HG03060 (cell line): ENCODE measurements around the gene ABHD8.

Source experiments
- ATAC-seq: cut with Tn5 transposase; IDR thresholded peaks from one replicate; pipeline ENCODE4 v1.9.1; 2021; ENCODE audit warnings: low read depth, moderate number of reproducible peaks; ENCODE audit not compliant: unreplicated experiment

Gene ABHD8

GRCh38 chr19:17334414-17335409, 31.5 kb upstream of the ABHD8 start, which contains the start of gene ANO8:
Gene ANO8, minus strand, starts transcription at chr19:17334855. Its CDS starts 185 bp downstream, at chr19:17334670.
- no peak for ATAC-seq

DNA sequence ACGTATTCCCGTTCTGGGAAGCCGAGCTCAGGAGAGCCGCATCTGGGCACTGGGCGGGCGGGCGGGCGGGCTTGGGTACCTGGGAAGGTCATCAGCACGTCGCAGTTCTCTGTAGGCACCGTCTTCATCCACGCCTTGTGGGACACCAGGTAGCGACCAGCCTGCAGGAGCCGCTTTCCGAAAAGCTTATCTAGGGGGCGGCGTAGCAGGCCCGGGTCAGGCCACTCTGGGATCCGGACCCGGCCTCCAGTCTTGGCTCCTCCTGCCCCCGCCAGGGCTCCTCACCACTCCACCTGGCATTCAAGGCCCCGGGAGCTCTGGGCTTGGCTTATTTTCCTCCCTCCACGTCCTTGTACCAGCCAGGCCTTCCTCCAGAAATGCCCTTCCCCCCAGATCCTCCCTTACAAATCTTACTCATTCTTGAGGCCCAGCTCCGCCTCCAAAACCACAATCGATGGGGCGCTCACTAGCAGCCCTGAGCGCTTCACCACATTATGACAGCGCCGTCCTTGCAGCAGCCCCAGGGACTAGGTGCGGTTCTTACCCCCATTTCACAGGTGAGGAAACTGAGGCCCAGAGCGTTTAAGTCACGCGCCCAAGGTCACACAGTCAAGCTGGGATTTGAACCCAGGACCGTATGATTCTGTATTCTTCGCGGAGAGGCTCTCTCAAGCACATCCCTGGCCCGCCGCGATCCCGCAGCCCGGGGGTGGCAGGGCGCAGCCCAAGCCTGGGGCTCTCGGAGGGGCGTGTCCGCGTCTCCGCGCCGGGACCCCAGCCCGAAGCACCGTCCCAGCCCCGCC, 30.6 kb upstream of the ABHD8 start:
- no peak for ATAC-seq

GRCh38 chr19:17332677-17333581, 29.7 kb upstream of the ABHD8 start:
- ATAC-seq = no peak

DNA sequence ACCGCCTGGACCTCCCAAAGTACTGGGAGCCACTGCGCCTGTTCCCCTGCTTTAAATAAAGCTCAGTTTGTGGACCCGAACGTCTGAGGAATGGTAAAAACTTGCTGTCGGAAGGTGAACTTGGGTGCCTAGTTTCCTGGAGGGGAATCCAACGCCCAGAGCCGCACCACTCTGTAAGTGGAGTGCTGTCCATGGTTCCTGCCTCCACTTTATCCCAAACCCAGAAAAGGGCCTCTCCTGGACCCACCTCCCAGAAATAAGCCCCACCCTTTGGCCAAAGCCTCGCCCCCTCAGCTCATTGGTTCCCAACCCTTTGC, 29.1 kb upstream of the ABHD8 start:
- ATAC-seq = no peak

GRCh38 chr19:17331045-17331558, 27.9 kb upstream of the ABHD8 start:
- no peak for ATAC-seq

DNA sequence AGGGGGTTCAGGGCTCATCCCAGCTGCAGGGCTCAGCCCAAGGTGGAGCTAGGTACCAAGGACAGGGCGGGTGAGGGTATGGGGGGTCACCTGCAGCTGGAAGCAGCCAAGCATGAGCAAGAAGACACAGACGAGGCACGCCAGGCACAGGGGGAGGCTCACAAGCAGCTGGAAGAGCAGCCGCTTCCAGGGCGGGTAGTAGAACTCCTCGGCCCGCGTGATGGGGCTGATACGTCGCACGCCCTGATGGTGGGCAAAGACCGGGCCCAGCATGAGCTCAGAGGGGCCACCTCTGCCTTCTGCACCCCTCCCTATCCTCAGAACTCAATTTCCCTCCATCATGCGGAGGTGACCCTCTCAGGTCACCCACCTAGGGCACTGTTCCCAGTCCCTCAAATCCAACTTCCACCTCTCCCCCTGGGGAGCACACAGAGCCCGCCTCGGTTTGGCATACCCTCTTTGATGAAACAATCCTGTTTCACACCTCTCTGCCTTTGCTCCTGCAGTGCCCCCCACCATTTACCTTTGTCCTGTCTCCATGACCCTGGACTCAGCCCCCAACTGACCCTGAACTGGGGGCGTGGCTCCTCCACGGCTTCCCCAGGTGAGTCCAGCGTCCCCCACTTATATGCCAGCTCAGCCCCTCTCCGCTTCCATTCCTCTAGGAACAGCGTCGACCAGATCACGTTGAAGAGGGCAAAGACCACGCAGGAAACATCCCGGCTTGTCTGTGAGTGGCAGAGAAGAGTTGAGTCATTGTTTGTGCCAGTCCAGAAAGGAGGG, 27.2 kb upstream of the ABHD8 start:
- no peak for ATAC-seq

- no peak for ATAC-seq
These were observed 26.4 kb upstream of the ABHD8 start for GRCh38 chr19:17329366-17330261.

DNA sequence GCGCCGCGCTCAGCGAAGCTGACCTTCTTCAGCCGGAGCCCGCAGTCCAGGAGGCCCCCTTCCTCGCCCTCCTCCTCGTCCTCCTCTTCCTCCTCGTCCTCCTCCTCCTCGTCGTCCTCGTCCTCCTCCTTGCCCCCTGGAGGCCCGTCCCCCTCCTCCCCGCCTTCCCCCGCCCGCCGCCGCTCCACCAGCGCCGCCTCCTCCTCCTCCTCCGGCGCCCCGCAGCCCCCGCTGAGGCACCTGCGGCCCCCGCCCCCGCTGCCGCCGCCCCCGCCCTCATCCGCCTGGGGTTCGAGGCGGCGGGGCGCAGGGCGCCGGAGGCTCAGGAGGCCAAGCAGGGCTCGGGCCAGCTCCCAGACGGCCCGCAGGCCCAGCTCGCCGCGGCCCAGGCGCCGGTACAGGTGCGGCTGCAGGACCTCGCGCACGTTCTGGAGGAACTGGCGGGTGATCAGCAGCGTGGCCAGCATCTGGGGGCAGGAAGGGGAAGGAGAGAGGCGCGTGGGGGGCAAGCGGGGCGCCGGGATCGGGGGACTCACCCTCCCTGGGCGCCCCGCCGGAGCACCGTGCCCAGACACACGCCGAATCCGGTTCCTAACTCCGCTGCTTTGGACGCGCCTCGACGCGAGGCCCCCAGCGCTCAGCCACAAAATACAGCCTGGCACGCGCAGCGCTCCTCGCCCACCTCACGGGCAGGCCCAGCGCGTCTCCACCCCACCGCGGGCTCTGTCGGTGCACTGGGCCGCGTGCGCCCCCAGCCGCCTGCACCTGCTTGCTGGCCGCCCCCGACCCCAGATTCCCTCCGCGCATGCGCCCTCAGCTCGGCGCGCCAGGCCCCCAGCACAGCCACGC, 25.5 kb upstream of the ABHD8 start:
- no peak for ATAC-seq

DNA sequence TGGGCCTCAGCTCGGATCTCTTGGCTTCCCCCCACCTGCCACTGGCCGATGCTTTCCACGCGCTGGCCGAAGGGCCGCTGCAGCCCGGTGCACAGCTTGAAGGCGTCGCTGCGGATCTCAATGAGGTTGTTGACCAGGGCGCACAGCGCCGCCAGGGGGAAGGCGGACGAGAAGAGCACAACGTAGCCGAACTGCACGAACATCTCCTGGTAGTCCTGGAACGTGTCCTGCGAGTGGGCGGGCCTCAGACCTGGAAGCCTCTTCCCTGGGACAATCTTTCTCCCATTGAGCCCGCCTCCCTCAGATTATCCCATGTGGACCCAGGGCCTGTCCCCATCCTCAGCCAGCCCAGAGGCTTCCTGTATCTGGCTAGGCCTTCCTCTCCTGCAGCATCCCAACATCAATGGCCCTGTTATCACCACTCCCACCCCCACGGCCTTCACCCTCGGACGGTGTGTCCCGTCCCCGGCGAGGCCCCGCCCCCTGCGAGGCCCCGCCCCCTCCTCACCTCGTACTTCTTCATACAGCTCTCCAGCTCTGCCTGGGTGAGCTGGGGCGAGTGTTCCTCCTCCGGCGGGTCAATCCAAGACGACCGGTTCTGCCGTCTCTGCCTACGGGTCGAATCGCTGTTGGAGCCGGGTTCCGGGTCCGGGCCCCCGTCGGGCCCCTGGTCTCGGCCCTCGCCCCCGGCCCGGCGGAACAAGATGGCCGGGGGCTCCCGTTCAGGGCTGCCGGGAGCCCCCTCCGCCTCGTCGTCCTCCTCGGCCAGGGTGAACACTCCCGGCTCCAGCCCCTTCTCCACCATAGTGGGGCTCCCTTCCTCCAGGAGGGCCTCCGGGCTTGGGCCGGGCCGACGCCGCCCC, 24.7 kb upstream of the ABHD8 start:
- ATAC-seq = no peak

DNA sequence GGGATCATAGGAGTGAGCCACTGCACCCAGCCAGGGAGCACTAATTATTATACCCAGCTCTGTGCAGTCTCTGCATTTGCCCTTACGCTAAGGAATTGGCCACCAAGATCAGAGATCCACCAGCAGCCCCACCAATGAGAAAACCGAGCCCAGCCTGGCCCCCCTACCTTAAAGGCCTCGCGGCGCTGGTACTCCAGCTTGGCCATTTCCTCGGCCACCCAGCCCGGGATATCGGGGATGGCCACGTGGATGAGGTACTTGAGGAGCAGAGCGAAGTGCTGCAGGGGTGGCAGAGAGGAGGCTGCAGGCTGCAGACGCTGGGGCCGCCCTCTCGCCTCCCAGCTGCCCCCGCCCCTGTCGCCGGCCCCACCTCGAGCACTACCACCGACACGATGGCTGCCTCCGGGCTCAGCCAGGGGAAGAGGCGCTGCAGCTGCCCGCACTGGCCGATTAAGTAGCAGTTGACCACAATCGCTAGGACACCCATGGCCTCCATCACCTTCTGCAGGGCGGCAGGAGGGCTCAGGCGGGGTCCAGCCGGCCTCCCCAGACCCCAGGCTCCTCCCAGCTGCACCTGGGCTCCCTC, 23.9 kb upstream of the ABHD8 start:
- no peak for ATAC-seq

DNA sequence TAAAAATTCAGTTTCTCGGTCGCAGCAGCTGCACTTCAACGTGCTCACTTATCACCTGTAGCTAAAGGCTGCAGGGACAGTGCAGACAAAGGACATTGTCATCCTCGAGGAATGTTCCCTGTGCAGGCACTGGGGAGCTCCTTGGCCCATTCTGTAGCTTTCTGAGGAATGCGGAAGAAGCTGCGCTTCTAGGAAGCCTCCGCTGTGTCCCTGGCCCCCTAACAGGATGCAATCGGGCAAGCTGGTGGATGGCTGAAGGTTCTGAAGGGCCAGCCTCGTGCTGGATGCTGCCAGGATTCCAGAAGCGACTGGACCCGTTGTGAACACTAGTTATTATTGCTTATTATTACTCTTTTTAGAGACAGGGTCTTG, 23.4 kb upstream of the ABHD8 start:
- ATAC-seq = no peak

- ATAC-seq = no peak
These were observed 22.8 kb upstream of the ABHD8 start for GRCh38 chr19:17325881-17326594.

DNA sequence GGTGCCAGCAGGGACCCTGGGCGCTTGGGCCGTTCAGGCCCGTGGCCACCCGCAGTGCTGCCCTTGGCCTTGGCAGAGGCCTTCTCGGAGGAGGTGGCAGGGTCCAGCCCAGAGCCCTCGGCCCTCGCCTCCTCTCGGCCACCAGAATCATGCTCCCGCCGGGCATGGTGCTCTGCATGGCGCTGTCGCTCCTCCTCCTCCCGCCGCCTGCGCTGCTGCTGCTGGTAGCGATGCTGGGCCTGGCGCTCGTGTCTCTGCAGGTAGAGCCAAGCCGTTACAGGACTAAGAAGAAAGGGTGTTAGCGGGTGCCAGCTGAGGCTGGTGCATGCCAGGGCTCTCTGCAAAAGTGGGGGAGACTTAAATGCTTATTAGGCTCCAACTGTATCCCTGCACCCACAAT, 21.9 kb upstream of the ABHD8 start:
- ATAC-seq = no peak

- no peak for ATAC-seq
These were observed 21.3 kb upstream of the ABHD8 start for GRCh38 chr19:17324357-17325114.

- no peak for ATAC-seq
These were observed 20.7 kb upstream of the ABHD8 start for GRCh38 chr19:17323964-17324332.
